Suppressor macrophage (primary cell): Measurements from ENCODE around the gene TGFA.

Experiments
- DNase-seq, 4 experiments: peaks; one replicate each; pipeline ENCODE4 v3.0.0-alpha.2; 2020 to 2022
- total RNA-seq, 17 experiments: gene quantifications; one replicate each; lab custom pipeline; 2026; ENCODE audit warnings: mixed read lengths in 6 of 17, inconsistent platforms in 3 of 17; lab: John Stamatoyannopoulos, UW

The TGFA gene
- 1.5 to 12.4 (median 4.7) reads per million in 17 experiments for total RNA-seq

DNA sequence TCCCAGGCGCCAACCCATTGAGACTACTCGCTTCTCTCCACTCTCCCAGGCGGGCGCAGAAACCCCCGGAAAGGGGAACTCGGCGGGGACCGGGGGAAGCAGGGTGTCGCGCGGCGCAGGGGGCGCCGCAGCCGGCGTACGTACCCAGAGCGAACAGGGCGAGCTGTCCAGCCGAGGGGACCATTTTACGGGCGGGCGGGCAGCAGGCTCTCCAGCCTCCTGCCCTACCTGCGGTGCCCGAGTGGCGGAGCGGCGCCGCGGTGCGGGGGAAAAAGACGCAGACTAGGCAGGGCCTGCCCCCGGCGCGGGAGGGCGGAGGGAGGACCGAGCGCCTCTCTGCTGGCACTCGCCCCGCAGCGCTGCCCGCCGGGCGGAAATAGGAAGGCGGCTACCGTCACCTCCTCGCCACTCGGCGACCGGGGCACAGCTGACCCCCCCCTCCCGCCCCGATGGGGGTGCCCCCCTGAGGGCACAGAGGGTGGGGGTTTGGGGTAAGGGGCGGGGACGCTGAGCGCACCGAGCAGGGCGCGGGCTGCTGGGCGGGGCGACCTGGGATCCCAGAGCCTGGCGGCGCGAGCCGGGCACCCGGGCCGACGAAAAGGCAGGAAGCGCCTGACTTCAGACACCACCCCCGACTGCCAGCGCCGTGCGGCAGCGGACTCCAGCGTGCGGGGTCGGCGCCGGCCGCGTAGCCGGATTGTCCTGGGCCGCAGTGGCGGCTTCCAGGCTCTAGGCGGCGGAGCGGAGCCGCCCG, at the start of gene TGFA:
Gene TGFA, minus strand, starts transcription at position 243 of the 754 bp plus-strand sequence. Its CDS starts 59 bp downstream, at position 184.
- DNase-seq: peak; percentile 78 to 90 (median 85)

DNA sequence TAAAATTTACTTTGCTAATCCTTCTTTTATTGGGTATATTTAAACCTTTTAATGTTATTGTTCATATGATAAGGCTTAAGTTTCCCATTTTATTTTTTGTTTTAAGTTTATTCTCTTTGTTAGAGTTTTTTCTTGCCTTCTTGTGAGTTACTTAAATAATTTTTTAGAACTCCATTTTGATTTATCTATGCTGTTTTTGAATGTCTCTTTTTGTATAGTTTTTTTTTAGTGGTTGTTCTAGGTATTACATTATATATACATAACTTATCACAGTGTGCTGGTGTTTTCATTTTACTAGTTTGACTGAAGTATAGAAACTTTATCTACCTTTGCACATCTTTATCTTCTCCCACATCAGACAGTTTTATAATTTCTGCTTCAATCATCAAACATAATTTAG, 49.4 kb upstream of the TGFA start:
- DNase-seq: no peak

DNA sequence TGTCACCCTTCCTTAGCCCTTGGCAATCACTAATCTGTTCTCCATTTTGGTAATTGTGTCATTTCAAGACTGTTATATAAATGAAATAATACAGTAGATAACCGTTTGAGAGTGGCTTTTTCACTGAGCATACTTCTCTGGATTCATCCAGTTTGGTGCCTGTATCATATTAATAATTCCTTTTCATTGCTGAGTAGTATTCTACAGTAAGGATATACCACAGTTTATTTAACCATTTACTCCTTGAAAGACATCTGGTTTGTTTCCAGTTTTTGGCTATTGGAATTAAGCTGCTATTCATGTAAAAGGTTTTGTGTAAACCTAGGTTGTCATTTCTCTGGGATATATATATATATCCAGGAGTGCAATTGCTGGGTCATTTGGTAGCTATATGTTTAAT, 44.6 kb upstream of the TGFA start:
- no peak for DNase-seq

DNA sequence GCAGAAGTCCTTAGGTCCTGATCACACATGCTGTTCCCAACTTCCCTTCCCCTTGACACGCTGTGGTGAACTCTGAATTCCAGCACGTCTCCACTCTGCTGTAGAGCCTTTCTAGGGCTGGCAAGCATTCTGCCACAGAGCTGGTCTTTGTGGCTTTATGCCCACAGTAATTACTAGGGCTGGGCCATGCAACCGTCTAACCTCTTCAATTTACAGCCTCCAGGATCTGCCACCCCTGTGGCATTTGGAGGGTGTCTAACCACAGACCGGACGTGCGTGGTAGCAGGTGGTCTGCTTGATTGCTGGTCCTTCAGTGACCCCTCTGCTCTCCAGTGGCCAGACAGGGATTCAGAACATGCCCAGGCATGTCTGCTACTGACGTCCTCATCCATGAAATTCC, 43.1 kb upstream of the TGFA start:
- no peak for DNase-seq

DNA sequence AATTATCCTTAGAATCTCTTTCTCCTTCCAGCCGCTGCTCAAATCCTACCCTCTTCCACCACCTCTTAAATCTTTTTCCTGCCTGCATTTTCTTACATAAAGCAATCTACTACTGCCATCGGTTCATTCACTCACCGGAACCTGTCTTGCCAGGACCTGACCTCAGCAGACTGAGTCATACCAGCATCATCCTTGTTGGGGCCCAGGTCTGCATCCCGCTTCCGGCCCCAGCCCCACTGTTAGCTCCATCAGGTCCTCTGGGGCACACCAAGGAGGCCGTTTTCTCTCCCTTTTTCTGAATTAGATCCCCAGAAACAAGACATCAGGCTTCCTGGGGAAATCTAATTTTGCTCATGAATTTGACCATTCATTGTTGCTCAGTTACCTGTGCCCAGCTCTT, 42.7 kb upstream of the TGFA start:
- no peak for DNase-seq

DNA sequence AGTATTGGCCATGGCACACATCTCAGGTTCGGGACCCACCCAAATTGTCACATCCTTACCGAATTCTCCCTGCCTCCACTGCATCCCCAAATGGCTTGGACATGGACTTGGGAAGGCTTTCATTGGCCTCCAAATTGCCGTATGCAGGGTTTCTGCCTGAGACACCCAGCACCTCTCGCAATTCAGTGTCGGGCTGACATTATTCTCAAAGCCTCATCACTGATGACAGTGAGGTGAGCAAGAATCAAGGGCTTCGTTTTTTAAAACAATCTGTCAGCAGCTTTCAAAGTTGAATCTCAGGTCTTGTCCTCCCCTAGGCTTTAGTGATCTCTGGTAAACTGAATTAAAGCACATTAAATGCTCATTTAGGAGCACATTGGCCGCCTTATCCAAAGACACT, 29.5 kb upstream of the TGFA start:
- no peak for DNase-seq

DNA sequence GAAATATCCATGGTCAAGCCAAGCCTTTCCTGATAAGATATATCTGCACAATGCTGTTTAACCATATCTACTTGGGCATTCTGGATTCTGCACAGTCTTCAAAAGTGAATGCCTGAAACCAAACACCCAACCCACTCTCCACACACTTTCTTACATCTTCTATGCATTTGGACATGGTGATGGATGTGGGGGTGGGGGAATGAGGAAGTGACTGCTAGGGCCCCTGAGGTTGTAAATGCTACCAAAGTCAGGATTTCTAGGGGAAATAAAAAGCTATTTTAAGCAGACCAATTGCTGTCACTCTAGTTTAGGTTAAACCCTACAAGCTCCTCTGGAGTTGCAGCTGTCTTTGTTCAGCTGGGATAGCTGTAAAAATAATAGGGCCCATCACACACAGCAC, 26.7 kb upstream of the TGFA start:
- DNase-seq: peak in 3 of 4 experiments; percentile 6 to 26 (median 13)

DNA sequence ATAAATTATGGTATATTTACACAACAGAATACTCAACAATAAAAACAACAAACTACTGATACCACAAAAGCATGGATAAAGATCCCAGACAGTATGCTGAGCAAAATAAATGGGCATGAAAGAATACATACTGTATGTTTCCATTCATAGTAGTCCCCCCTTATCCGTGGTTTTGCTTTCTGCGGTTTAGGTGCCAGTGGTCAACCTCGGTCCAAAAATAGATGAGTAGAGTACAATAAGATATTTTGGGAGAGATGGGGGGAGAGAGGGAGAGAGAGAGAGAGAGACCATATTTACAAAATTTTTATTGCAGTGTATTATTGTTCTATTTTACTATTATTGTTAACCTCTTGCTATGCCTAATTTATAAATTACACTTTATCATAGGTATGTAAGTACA, 21.0 kb upstream of the TGFA start:
- DNase-seq: no peak

DNA sequence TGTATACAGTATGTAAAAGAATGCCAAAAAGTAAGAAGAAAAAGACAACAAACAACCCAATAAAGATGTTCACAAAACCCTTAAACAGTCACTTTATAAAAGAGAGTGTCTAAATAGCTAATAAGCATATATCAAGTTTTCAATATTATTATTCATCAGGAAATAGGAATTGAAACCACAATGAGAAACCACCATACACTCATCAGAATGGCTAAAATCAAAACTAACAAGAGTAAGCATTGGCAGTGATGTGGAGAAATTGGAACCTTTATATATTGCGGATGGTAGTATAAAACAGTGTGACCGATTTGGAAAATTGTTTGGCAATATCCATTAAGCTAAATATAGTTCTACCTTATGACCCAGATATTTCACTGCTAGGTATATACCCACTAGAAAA, 20.5 kb upstream of the TGFA start:
- no peak for DNase-seq

DNA sequence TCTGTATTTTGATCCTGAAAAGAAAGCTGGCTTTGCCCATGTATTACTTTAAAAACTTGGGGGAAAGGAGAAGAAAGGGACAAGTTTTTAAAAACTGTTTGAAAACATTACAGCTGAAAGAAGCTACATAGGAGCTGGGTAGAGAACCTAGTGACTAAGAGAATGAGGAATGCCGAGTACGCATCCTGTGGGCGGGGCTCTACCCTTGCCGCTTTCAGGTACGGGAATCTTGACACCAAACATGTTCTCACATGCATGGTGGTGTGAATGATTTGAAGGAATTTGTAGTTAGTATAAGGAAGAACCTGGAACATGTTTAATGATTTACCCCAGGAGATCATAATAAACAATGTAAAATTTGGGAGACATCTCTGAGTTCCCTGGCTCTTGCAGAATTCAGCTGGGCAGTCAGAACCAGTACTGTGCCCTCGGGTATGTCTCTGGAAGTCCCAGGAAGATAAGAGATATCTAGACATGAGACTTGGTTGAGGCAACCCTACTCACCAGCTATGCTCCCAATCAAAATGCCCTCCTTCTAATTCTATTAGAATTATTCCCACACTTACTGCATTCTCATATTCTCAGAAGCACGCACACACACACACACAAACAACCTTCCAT, 16.5 kb upstream of the TGFA start:
- DNase-seq: no peak

DNA sequence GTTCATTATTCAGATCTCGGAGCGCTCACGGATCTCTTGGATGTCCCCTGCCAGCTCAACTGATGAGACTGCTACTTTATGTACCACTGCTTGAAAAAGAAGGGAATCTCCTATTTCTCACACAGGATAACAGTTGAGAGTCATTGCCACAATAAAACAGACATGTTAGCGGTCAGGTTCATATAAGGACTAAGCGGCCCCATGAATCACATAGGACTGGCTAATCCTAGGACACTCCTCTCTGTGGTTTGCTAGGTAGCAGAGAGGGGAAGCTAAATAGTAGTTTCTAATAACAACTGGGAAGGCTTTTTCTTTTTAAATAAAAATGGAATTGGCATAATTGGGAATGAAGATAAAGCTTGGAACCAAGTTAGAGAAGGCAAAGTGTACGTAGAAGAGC, 15.9 kb upstream of the TGFA start:
- no peak for DNase-seq

DNA sequence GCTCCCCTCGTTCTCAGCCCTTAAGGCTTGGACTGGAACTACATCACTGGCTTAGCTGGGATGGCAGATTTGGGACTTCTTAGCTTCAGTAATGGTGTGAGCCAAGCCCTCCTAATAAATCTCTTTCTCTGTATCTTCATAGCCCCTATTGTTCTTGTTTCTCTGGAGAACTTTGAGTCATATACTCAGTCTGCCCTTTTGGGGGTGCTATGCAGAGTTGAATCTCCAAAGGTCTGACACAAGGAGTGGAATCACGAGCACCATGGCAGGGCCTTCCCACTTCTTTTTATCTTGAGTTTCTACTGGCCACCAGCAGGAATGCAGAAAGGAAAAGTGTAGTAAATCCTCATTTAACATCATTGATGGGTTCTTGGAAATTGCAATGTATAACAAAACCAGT, 13.3 kb upstream of the TGFA start:
- no peak for DNase-seq

DNA sequence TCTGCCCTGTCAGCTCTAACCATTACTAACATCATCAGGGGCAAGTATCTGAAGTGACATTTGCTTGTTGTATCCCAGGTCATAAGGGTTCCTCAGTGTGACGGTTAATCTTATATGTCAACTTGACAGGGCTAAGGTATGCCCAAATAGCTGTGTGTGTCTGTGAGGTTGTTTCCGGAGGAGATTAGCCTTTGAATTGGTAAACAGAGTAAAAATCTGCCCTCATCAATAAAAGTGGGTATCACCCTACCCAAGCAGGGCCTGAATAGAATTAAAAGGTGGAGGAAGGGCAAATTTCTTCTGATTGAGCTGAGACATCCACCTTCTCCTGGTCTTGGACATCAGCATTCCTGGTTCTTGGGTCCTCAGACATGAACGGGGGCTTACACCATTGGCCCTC, 12.8 kb upstream of the TGFA start:
- no peak for DNase-seq

DNA sequence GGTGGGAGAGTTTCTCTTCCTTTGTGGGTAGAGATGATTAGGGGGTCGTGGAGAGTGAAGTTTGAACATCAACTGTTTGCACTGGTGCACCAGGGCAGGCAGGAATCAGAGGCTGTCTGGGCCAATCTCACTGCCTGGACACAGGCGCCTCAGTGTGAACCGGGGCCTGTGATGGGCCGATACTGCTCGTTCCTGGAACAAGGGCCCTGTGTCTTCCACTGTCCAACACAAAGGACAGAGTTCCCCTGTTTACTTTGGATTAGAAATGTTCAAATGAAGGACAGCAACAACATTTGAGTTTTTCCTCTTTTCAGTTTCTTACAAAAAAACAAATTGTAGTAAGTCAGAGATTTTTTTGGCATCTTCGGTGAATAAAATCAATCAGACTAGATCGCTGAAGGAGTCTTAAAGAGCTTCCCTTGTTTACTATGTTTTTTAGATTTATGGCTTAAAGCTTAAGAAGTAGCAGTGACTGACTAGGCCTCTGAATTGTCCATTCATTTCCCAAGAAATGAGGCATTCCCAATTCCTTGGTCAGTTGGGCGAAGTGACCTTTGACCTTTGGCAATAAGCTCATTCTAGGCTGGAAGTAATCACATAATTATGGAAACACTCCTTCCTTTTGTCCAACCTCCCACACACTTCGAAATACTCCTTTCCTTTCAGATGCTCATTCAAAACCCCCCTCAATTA, 11.6 kb upstream of the TGFA start:
- DNase-seq: no peak

DNA sequence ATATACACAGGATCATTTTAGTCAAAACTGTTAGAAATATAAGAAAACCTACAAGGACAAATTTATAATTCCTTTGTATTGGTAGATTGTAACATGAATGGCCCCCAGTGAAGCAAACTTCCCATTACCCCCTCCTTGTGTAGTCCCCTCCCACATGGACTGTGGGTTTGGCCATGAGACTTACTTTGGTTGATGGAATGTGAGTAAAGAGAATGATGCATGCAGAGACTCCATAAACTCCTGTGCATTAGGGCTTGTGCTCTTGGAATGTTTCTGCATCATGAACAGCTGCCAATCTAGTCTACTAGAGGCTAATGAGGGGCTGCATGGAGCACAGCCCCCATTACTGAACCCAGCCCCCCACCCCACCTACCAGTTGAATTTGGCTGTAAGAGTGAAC, 8.3 kb upstream of the TGFA start:
- DNase-seq: no peak

DNA sequence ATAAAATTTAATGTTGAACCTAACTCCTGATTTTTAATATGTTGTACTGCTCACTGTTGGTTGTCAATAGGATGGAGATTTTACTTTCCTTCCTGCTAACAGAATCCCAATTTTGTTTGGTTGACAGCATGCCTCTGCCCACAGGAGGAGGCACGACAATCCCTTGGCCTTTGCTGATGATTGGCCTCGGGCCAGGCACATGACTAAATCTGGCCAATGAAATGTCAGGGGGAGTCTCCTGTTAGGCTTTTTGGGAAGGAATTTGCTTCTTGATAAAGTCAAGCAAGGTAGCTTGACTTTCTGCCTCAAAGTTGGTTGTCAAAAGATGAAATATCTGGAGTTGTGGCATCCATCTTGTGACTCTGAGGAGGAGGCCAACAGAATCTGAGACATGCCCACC, 6.8 kb upstream of the TGFA start:
- DNase-seq: no peak

DNA sequence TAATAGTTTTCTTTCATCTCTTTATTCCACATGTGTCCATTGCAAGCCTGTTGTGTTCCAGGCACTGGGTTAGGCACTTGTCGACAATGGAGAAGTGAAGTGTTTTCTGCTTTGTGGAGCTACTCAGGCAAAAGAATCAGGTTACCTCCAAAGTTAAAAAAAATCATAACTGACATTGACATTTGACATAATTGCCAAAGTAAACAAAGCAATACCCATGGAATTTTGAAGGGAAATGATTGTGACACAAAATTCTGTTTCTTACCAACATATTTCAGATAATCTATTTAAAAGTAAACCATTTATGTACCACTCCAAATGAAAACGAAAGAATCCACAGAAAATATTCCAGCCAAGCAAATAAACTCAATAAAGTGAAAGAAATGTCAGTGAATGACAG, 6.4 kb upstream of the TGFA start:
- no peak for DNase-seq

DNA sequence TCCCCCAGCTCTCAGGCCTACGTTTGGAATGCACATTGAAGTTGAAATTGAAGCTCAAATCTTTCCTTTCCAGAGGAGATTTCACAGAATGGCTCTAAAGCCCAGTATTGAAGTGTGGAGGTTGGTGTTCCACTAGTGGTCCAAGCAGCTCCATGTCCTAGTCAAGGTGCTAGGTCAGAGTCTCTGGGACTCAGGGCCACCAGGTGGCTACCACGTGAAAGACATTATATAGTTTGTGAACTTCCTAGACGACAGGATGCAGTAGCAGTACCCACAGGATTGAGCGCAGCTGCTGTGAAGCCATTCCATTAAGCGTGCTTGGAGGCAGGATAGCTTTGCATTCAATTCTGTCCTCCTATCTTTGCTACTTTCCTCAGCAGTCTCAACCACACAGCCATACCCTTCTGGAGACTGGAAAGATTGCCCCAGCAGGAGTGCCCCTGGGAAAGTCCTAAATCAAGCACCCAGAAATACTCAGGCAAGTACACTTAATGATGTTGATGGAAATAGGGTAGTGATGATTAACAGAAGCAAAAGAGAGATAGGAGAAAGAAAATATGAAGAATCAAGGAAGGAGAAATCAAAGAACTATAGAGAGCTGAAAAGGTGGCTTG, 4.7 kb upstream of the TGFA start:
- no peak for DNase-seq

DNA sequence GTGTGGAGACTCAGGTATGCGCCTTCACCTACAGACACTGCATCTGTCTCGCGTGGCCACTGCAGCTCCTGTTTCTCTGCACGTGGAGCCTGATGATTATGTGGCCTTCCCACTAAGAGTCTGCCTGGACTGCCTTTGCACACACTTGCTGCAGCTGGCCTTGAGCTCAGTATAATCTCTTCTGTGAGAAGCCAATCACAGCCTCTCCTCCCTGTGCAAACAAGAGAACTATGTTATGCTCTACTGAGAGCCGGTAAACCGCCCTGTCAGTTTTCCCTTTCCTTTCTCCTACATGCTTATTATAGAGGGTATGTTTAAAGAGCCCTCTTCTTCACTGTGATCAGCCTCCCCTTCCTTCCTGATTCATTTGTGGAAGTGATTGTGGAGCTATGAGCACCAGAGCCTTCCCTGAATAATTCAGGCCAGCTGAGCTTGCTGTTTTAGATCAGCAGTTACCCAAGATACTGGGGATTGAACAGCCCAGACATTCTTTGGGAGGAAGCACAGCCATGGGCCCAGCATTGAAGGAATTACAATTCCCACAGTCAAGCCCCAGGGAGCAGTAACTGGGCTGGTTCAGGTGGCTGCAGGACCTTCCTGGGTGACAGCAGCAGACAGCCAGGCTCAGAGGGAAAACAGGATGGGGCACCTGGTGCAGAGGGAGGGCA, 3.7 kb upstream of the TGFA start:
- DNase-seq: peak; percentile 8 to 37 (median 24)

DNA sequence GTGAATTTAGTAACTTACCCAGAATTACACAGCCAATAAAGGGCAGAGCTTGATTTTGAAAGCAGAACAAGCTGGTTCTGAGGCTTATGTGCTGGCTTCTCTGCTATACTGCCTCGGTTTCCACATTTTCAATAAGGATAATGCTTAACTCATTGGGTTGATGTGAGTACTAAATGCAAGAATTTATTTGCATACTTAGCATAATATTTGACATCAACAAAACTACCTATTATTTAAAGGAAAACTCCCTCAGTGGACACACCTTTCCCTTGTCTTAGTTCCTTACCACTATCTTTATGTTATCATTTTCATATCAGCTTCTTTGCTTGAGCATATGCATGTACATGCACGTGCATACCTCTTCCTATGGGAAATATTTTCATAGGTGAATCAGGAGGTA, 3.0 kb upstream of the TGFA start:
- no peak for DNase-seq

DNA sequence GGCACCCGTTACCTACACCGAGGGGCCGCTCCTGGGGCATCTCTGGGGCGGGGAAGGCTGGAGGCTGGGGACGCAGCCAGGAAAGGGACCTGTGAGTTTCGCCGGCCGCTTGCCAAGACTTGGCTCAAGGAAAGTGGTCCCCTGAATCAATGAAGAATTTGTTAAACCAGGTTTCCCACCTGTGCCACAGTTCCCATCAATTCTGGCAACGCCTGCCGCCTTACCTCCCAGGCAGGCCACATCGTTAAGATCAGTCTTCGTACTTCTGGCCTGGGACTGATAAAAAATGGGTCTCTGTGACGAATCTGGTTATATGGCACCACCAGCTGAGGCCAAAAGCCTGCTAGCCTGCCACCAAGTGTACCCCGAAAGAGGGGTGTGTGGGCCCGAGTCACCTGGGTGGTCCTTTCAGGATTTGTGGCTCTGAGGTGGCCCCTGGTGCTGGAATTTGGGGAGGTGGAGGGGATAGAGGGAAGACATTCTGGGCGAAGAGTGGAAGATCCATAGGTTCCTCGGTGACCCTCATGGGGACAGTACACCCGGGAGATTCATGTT, 789 bp upstream of the TGFA start:
- no peak for DNase-seq

DNA sequence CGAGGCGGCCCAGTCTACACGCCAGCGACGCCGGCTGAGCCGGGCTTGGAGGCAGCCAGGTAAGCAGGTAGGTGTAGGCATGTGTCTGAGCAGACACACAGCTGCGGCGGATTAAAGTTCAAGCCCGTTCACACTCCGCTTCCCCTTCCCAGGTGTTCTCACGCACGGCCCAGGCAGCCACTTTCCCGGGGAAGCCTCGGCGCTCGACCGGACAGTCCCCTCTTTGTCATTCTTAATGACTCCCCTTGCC, 367 bp downstream of the TGFA start:
- DNase-seq: no peak
